Panc1 (cell line): Measurements from ENCODE around the gene SGMS2. TPM values are rescaled to one million over a fixed set of nuclear protein-coding genes. Genes with fewer than 3 reads are reported as not detected.

Experiments used
- ATAC-seq: fragments of 200-7000 bp; cut with Tn5 transposase; 2 replicates; pipeline ENCODE4 v1.9.1; 2020; ENCODE audit warnings: mild to moderate bottlenecking, moderate library complexity
- BruUV-seq: library from RNA; stranded (reverse); fragments of 400-500 nt; replicated peaks from 2 replicates; lab custom pipeline; 2021; lab: Mats Ljungman, UMichigan
- CTCF ChIA-PET: fragments of 300-600 bp; sonication (Branson Sonifier 250); formaldehyde crosslinking; loops from one replicate; lab custom pipeline; 2022; ENCODE audit warnings: antibody characterized with exemption; lab: Charles Lee
- POLR2A ChIA-PET: fragments of 300-600 bp; sonication (Branson Sonifier 250); formaldehyde crosslinking; loops from one replicate; lab custom pipeline; 2022; ENCODE audit warnings: antibody characterized with exemption; lab: Charles Lee
- DNase-seq: peaks from one replicate; pipeline ENCODE4 v3.0.0-alpha.2; 2010; ENCODE audit warnings: low read depth, low spot score
- H3K27ac ChIP-seq: 2 replicates; pipeline ENCODE4 v1.5.1; 2011; ENCODE audit warnings: mild to moderate bottlenecking, low read length, inconsistent platforms
- H3K27me3 ChIP-seq: fragments of 200-500 bp; sonication (Bioruptor generic); 2 replicates; pipeline ENCODE4 v1.6.0; 2014; ENCODE audit warnings: low read length, inconsistent platforms; ENCODE audit not compliant: control insufficient read depth, insufficient read depth
- H3K36me3 ChIP-seq: fragments of 200-500 bp; sonication (Bioruptor generic); 2 replicates; pipeline ENCODE4 v1.5.1; 2014; ENCODE audit warnings: inconsistent platforms, mild to moderate bottlenecking, low read length, moderate library complexity; ENCODE audit not compliant: control insufficient read depth, insufficient read depth
- H3K4me1 ChIP-seq: 2 replicates; pipeline ENCODE4 v1.5.1; 2011; ENCODE audit warnings: inconsistent platforms, mild to moderate bottlenecking, low read length, moderate library complexity; ENCODE audit not compliant: control insufficient read depth, insufficient read depth
- H3K4me3 ChIP-seq, 2 experiments: 2 replicates each; pipeline ENCODE4 v1.5.1; 2011 to 2012; ENCODE audit warnings: low read depth in 2 of 2, low read length in 2 of 2, mild to moderate bottlenecking in 2 of 2, inconsistent platforms in 1 of 2, moderate library complexity in 1 of 2
- H3K9me3 ChIP-seq: fragments of 200-500 bp; sonication (Bioruptor generic); 2 replicates; pipeline ENCODE4 v1.5.1; 2014; ENCODE audit warnings: low read depth, mild to moderate bottlenecking, inconsistent platforms, low read length, moderate library complexity; ENCODE audit not compliant: control insufficient read depth, insufficient read depth
- CTCF ChIP-seq: fragments of 450-650 bp; IDR thresholded peaks from 2 replicates; pipeline ENCODE4 v1.5.1; 2017; ENCODE audit warnings: mild to moderate bottlenecking
- POLR2AphosphoS5 ChIP-seq: IDR thresholded peaks from 2 replicates; pipeline ENCODE4 v1.6.1; 2012; ENCODE audit warnings: mild to moderate bottlenecking, low read depth, low read length, moderate library complexity
- REST ChIP-seq, 2 experiments: IDR thresholded peaks; 2 replicates each; pipeline ENCODE4 v1.6.1; 2011 to 2012; ENCODE audit warnings: low read depth in 2 of 2, control low read depth in 1 of 2, low read length in 1 of 2, mild to moderate bottlenecking in 1 of 2, moderate library complexity in 1 of 2; ENCODE audit not compliant: insufficient read depth in 1 of 2
- SIN3A ChIP-seq: IDR thresholded peaks from 2 replicates; pipeline ENCODE4 v1.6.1; 2012; ENCODE audit warnings: low read depth, mild to moderate bottlenecking, low read length, moderate library complexity, borderline replicate concordance; ENCODE audit not compliant: insufficient read depth
- TCF7L2 ChIP-seq: IDR thresholded peaks from 2 replicates; pipeline ENCODE4 v1.6.1; 2011; ENCODE audit warnings: mild to moderate bottlenecking, low read depth, low read length, inconsistent platforms
- in situ Hi-C: cut with HindIII; loops from 2 replicates; pipeline ENCODE4 v1.10.0; 2016; ENCODE audit warnings: low sequenced_read_pairs, low pct_unique_long_range_greater_than_20kb
- intact Hi-C: fragments of 100-400 bp; cut with micrococcal nuclease; formaldehyde crosslinking; loops from one replicate; pipeline ENCODE4 v1.10.0; 2022; ENCODE audit not compliant: unreplicated experiment
- total RNA-seq: library from RNA; stranded (reverse); gene quantifications from one replicate; pipeline ENCODE4 v1.2.1, GENCODE V29; 2021; ENCODE audit not compliant: unreplicated experiment

Gene SGMS2
- total RNA-seq, 1 experiment from 2014 or later = 15.6 TPM

GRCh38 chr4:107837317-107837716 lies 12.6 kb downstream of the SGMS2 start:
- Histone ChIP-seq H3K4me3 (no peak overlapping the region), H3K4me1 (no peaks in the 10 kb centered on the region), H3K27me3 (no peaks in the 10 kb centered on the region), H3K9me3 (no peaks in the 10 kb centered on the region), H3K36me3 (no peaks in the 10 kb centered on the region), H3K27ac (no peak overlapping the region)
- in situ Hi-C loops = no loop called here
- DNase-seq (no peak), ATAC-seq (no peak)
- BruUV-seq = no TSS peak
- TF ChIP-seq SIN3A (no peak), REST (IDR thresholded peaks at IDR 0.05; ENCODE audit: insufficient read depth in 1 of 2, low read depth in 2 of 2, low read length in 1 of 2) (no peak), TCF7L2 (no peak), POLR2AphosphoS5 (no peak), CTCF (no peak)
- CTCF ChIA-PET = no interaction called here
- intact Hi-C loops = no loop called here
- POLR2A ChIA-PET = no interaction called here

- H3K4me1 ChIP-seq = no peaks in the 10 kb centered on the region
Observed at GRCh38 chr4:107837776-107838618, 13.3 kb downstream of the SGMS2 start.

More at GRCh38 chr4:107837776-107838618, 13.3 kb downstream of the SGMS2 start:
- ChIA-PET CTCF (no interaction called here), POLR2A (no interaction called here)
- ATAC-seq (no peak), DNase-seq (no peak)
- intact Hi-C loops = no loop called here
- Histone ChIP-seq H3K27me3 (no peaks in the 10 kb centered on the region), H3K27ac (no peak overlapping the region), H3K9me3 (no peaks in the 10 kb centered on the region), H3K4me3 (no peak overlapping the region), H3K36me3 (no peaks in the 10 kb centered on the region)
- BruUV-seq = no TSS peak
- TF ChIP-seq REST (IDR thresholded peaks at IDR 0.05; ENCODE audit: insufficient read depth in 1 of 2, low read depth in 2 of 2, low read length in 1 of 2) (no peak), SIN3A (no peak), POLR2AphosphoS5 (no peak), CTCF (no peak), TCF7L2 (no peak)
- in situ Hi-C loops = no loop called here
